Osteoblast (primary cell): ENCODE data around the gene SRP68. TPM values are rescaled to one million over a fixed set of nuclear protein-coding genes. Genes with fewer than 3 reads are reported as not detected.

Source experiments
- DNase-seq: peaks from one replicate; pipeline ENCODE4 v3.0.0; 2011; ENCODE audit warnings: low spot score, mixed read lengths; ENCODE audit not compliant: insufficient read length; ENCODE audit errors: missing footprints
- H2AFZ ChIP-seq: 2 replicates; pipeline ENCODE4 v1.6.0; 2011; ENCODE audit warnings: mild to moderate bottlenecking, low read length
- H3K27ac ChIP-seq: 2 replicates; pipeline ENCODE4 v1.5.1; 2011; ENCODE audit warnings: mild to moderate bottlenecking, low read depth, low read length, moderate library complexity
- H3K27me3 ChIP-seq: 2 replicates; pipeline ENCODE4 v1.6.0; 2012; ENCODE audit warnings: mild to moderate bottlenecking, control low read depth, inconsistent platforms, low read length, moderate library complexity; ENCODE audit not compliant: insufficient read depth
- H3K36me3 ChIP-seq: 2 replicates; pipeline ENCODE4 v1.5.1; 2011; ENCODE audit warnings: mild to moderate bottlenecking, low read length, control low read depth, moderate library complexity; ENCODE audit not compliant: insufficient read depth
- H3K4me1 ChIP-seq: 2 replicates; pipeline ENCODE4 v1.5.1; 2011; ENCODE audit warnings: mild to moderate bottlenecking, low read length, control low read depth, moderate library complexity; ENCODE audit not compliant: insufficient read depth
- H3K4me2 ChIP-seq: 2 replicates; pipeline ENCODE4 v1.6.0; 2011; ENCODE audit warnings: mild to moderate bottlenecking, low read length; ENCODE audit not compliant: insufficient read depth
- H3K4me3 ChIP-seq: fragments of 200-600 bp; sonication (generic); 3 replicates; pipeline ENCODE4 v1.5.1; 2012; ENCODE audit warnings: mild to moderate bottlenecking, low read length, inconsistent platforms; ENCODE audit not compliant: insufficient read depth
- H3K79me2 ChIP-seq: 2 replicates; pipeline ENCODE4 v1.6.0; 2012; ENCODE audit warnings: mild to moderate bottlenecking, low read length, control low read depth, inconsistent platforms; ENCODE audit not compliant: insufficient read depth
- H3K9me3 ChIP-seq: 2 replicates; pipeline ENCODE4 v1.5.1; 2011; ENCODE audit warnings: low read depth, low read length, control low read depth
- H4K20me1 ChIP-seq: 2 replicates; pipeline ENCODE4 v1.6.0; 2012; ENCODE audit warnings: mild to moderate bottlenecking, low read length, control low read depth; ENCODE audit not compliant: insufficient read depth
- CTCF ChIP-seq: IDR thresholded peaks from 2 replicates; pipeline ENCODE4 v1.5.1; 2011; ENCODE audit warnings: mild to moderate bottlenecking, low read depth, low read length, moderate library complexity; ENCODE audit errors: extremely low read depth
- total RNA-seq: library from RNA; depleted of rRNA; stranded (reverse); fragments of >200 nt; gene quantifications from 2 replicates; pipeline ENCODE4 v1.2.3, GENCODE V29; 2012

Gene SRP68
- total RNA-seq, 1 donor: 25.3 TPM

GRCh38 chr17:76022973-76023899 is 49.1 kb downstream of the SRP68 start:
- no peak overlapping the region for H3K4me2 ChIP-seq
- H3K27ac ChIP-seq: no peak overlapping the region
- H3K36me3 ChIP-seq: no peaks in the 10 kb centered on the region
- H3K4me3 ChIP-seq: no peak overlapping the region
- TF ChIP-seq CTCF: no peak
- H3K4me1 ChIP-seq: no peaks in the 10 kb centered on the region
- H4K20me1 ChIP-seq: no peaks in the 10 kb centered on the region
- H3K27me3 ChIP-seq: peaks cover 8% of the 10 kb centered on the region
- H3K9me3 ChIP-seq: no peaks in the 10 kb centered on the region
- DNase-seq: peak; percentile 46
- H3K79me2 ChIP-seq: no peaks in the 10 kb centered on the region
- no peak overlapping the region for H2AFZ ChIP-seq

- no peak overlapping the region for H3K27ac ChIP-seq
- H4K20me1 ChIP-seq: no peaks in the 10 kb centered on the region
- no peak for DNase-seq
- H3K4me2 ChIP-seq: no peak overlapping the region
- H3K9me3 ChIP-seq: no peaks in the 10 kb centered on the region
- H2AFZ ChIP-seq: no peak overlapping the region
- no peak overlapping the region for H3K4me3 ChIP-seq
- TF ChIP-seq CTCF: no peak
- H3K27me3 ChIP-seq: peaks cover 8% of the 10 kb centered on the region
- H3K79me2 ChIP-seq: no peaks in the 10 kb centered on the region
- no peaks in the 10 kb centered on the region for H3K36me3 ChIP-seq
- H3K4me1 ChIP-seq: no peaks in the 10 kb centered on the region
These were observed 50.0 kb downstream of the SRP68 start for GRCh38 chr17:76022285-76022684.

- peaks cover 8% of the 10 kb centered on the region for H3K27me3 ChIP-seq
- no peaks in the 10 kb centered on the region for H3K4me1 ChIP-seq
- no peak overlapping the region for H2AFZ ChIP-seq
- no peaks in the 10 kb centered on the region for H3K9me3 ChIP-seq
- H3K4me3 ChIP-seq: no peak overlapping the region
- no peaks in the 10 kb centered on the region for H3K36me3 ChIP-seq
- no peak overlapping the region for H3K27ac ChIP-seq
- H3K79me2 ChIP-seq: no peaks in the 10 kb centered on the region
- no peaks in the 10 kb centered on the region for H4K20me1 ChIP-seq
- DNase-seq: peak; percentile 74
- no peak overlapping the region for H3K4me2 ChIP-seq
- TF ChIP-seq CTCF: no peak
These were observed 52.4 kb downstream of the SRP68 start for GRCh38 chr17:76019833-76020467.

GRCh38 chr17:76018801-76019200 is 53.5 kb downstream of the SRP68 start:
- Histone ChIP-seq H3K27me3 (peaks cover 8% of the 10 kb centered on the region), H3K4me1 (no peaks in the 10 kb centered on the region), H3K4me3 (no peak overlapping the region), H3K4me2 (no peak overlapping the region), H3K36me3 (no peaks in the 10 kb centered on the region), H4K20me1 (no peaks in the 10 kb centered on the region), H3K9me3 (no peaks in the 10 kb centered on the region), H2AFZ (no peak overlapping the region), H3K27ac (no peak overlapping the region), H3K79me2 (no peaks in the 10 kb centered on the region)
- no peak for TF ChIP-seq CTCF
- DNase-seq: peak; percentile 39
